Tibial artery (tissue), 4 donors: ENCODE data around the gene TRIM3.

Experiments
- DNase-seq, 2 donors: peaks; one replicate each; pipeline ENCODE4 v3.0.0-alpha.2; 2019
- H3K27ac ChIP-seq, 2 donors: fragments of 200-600 bp; sonication (generic) in 1 of 2; 1 replicate in 1 of 2; 2 replicates in 1 of 2; pipeline ENCODE4 v1.5.1; 2018 to 2019; ENCODE audit warnings: mild to moderate bottlenecking in 1 of 2
- H3K27me3 ChIP-seq, 2 donors: fragments of 200-600 bp; sonication (generic) in 1 of 2; one replicate each; pipeline versions ENCODE4 v1.5.1 to v1.6.0; 2016 to 2019
- H3K36me3 ChIP-seq, 3 donors: fragments of 200-600 bp; sonication (generic) in 2 of 3; one replicate each; pipeline ENCODE4 v1.5.1; 2016 to 2019; ENCODE audit warnings: mild to moderate bottlenecking in 2 of 3
- H3K4me1 ChIP-seq, 4 donors: fragments of 200-600 bp; sonication (generic) in 2 of 4; 1 replicate in 3 of 4; 2 replicates in 1 of 4; pipeline ENCODE4 v1.5.1; 2016 to 2019
- H3K4me3 ChIP-seq, 2 donors: fragments of 200-600 bp; sonication (generic) in 1 of 2; 1 replicate in 1 of 2; 2 replicates in 1 of 2; pipeline ENCODE4 v1.5.1; 2018 to 2019; ENCODE audit warnings: mild to moderate bottlenecking in 2 of 2
- H3K9me3 ChIP-seq, 3 donors: fragments of 200-600 bp; sonication (generic) in 1 of 3; one replicate each; pipeline ENCODE4 v1.5.1; 2016 to 2019
- CTCF ChIP-seq, 2 experiments: fragments of 200-600 bp in 1 of 2; fragments of 450-650 bp in 1 of 2; IDR thresholded peaks; one replicate each; pipeline ENCODE4 v1.5.1; 2017 to 2019; ENCODE audit warnings: antibody characterized with exemption in 2 of 2, mild to moderate bottlenecking in 1 of 2, moderate library complexity in 1 of 2
- intact Hi-C: fragments of 100-400 bp; cut with DNase I; formaldehyde crosslinking; loops from one replicate; pipeline ENCODE4 v1.15.0; 2023; ENCODE audit warnings: low total_unique reads

Gene TRIM3

GRCh38 chr11:6481012-6481923 lies 7.5 kb upstream of the TRIM3 start, which contains the start of the genes ARFIP2 and TIMM10B:
Gene ARFIP2, minus strand, starts transcription at chr11:6481331. Its CDS starts 910 bp downstream, at chr11:6480421.
Gene TIMM10B, plus strand, starts transcription at chr11:6481501. Its CDS starts 16 bp downstream, at chr11:6481517.
- Histone ChIP-seq H3K27me3 (no peaks in the 10 kb centered on the region), H3K4me3 (peak within 1 kb of the TSS; percentile 73 to 88), H3K9me3 (no peaks in the 10 kb centered on the region), H3K36me3 (peaks cover 15 to 66% (median 38%) of the 10 kb centered on the region in 3 donors), H3K27ac (peak within 1 kb of the TSS; percentile 88 to 91), H3K4me1 (peaks cover 0 to 35% (median 27%) of the 10 kb centered on the region in 4 donors)
- no peak for TF ChIP-seq CTCF (IDR thresholded peaks at IDR 0.05)
- intact Hi-C loops: loop anchor here (5.0 kb wide), 1 partner anchor 126 kb away; no protein-coding TSS in a partner anchor
- DNase-seq: peak; percentile 98 to 99

- Histone ChIP-seq H3K36me3 (peaks cover 11 to 57% (median 32%) of the 10 kb centered on the region in 3 donors), H3K9me3 (no peaks in the 10 kb centered on the region), H3K4me3 (peak overlapping the region; percentile 73 to 88), H3K4me1 (peaks cover 0 to 35% (median 27%) of the 10 kb centered on the region in 4 donors), H3K27ac (peak overlapping the region; percentile 88 to 91), H3K27me3 (no peaks in the 10 kb centered on the region)
- DNase-seq: no peak
- no peak for TF ChIP-seq CTCF (IDR thresholded peaks at IDR 0.05)
- intact Hi-C loops: loop anchor here (5.0 kb wide), 1 partner anchor 127 kb away; no protein-coding TSS in a partner anchor
These were observed 6.7 kb upstream of the TRIM3 start for GRCh38 chr11:6480299-6480914.

GRCh38 chr11:6476571-6476970 lies 2.8 kb upstream of the TRIM3 start:
- Histone ChIP-seq H3K27me3 (no peaks in the 10 kb centered on the region), H3K4me3 (no peak overlapping the region), H3K9me3 (no peaks in the 10 kb centered on the region), H3K4me1 (peaks cover 0 to 46% (median 34%) of the 10 kb centered on the region in 4 donors), H3K27ac (no peak overlapping the region), H3K36me3 (peaks cover 7 to 33% (median 25%) of the 10 kb centered on the region in 3 donors)
- intact Hi-C loops: no loop called here
- TF ChIP-seq CTCF (IDR thresholded peaks at IDR 0.05): no peak
- no peak for DNase-seq

GRCh38 chr11:6475936-6476335 lies 2.2 kb upstream of the TRIM3 start:
- Histone ChIP-seq H3K4me1 (peaks cover 0 to 50% (median 33%) of the 10 kb centered on the region in 4 donors), H3K27me3 (no peaks in the 10 kb centered on the region), H3K4me3 (no peak overlapping the region), H3K9me3 (no peaks in the 10 kb centered on the region), H3K27ac (no peak overlapping the region), H3K36me3 (peaks cover 7 to 33% (median 25%) of the 10 kb centered on the region in 3 donors)
- TF ChIP-seq CTCF (IDR thresholded peaks at IDR 0.05): no peak
- intact Hi-C loops: no loop called here
- no peak for DNase-seq

GRCh38 chr11:6474806-6475500 lies 1.2 kb upstream of the TRIM3 start:
- intact Hi-C loops: no loop called here

More at GRCh38 chr11:6474806-6475500, 1.2 kb upstream of the TRIM3 start:
- H3K36me3 ChIP-seq: peaks cover 7 to 33% (median 25%) of the 10 kb centered on the region in 3 donors
- no peak for DNase-seq
- H3K4me1 ChIP-seq: peaks cover 0 to 46% (median 25%) of the 10 kb centered on the region in 4 donors
- H3K27ac ChIP-seq: peak overlapping the region; percentile 84 to 92
- H3K9me3 ChIP-seq: no peaks in the 10 kb centered on the region
- H3K27me3 ChIP-seq: no peaks in the 10 kb centered on the region
- H3K4me3 ChIP-seq: peak overlapping the region; percentile 79 to 92
- no peak for TF ChIP-seq CTCF (IDR thresholded peaks at IDR 0.05)
